Heart left ventricle (tissue), 13 donors: ENCODE data around the gene SYNDIG1L.

Source experiments
- CTCF ChIP-seq, 12 donors: fragments of 200-600 bp; sonication (generic) in 4 of 12; IDR thresholded peaks; one replicate each; pipeline versions ENCODE4 v1.5.0 to v1.8.0; 2018 to 2022; ENCODE audit warnings: antibody characterized with exemption in 12 of 12, mild to moderate bottlenecking in 5 of 12
- POLR2A ChIP-seq, 2 donors: fragments of 450-650 bp; IDR thresholded peaks; one replicate each; pipeline ENCODE4 v1.6.1; 2017; ENCODE audit warnings: antibody characterized with exemption in 2 of 2, mild to moderate bottlenecking in 2 of 2, moderate library complexity in 2 of 2
- donor health status: ischemic (EF 13 %, LVEDD 7.1; RV severe dilation, severe dysfunction).
- donor health status: DM: no; HTN: yes; CAD: no.
- donor health status: DM: no; HTN: no; CAD: no.
- donor health status: ischemic (EF 25% LVEDD 6.9; RV normal size, moderate dysfunction).
- donor health status: ischemic (EF 25% LVEDD 5.7; RV mildly dilated, moderate dysfunction).
- donor health status: ischemic (EF 35%, LVEDD 5.7; RV mildly dilated, moderate dysfunction).
- donor health status: nonischemic (EF 11% LVEDD 7.7; RV severe dilation, severe dysfunction).
- donor health status: DM: yes; HTN: yes; CAD: no.
- donor health status: PGD.
- donor health status: ischemic (EF 29% LVEDD 5.4; RV normal size, mild dysfunction).
- donor health status: nonischemic (EF 23%, LVEDD 6.1; RV moderate dilation, normal function).

- TF ChIP-seq POLR2A (IDR thresholded peaks at IDR 0.05): no peak
- no peak for TF ChIP-seq CTCF (IDR thresholded peaks at IDR 0.05)
These were observed 18.8 kb downstream of the SYNDIG1L start for GRCh38 chr14:74407021-74407800.
